EH (cell line): ENCODE measurements around the gene E2F1.
"Not testable (repeated sequence)": the region's sequence is repeated elsewhere in the genome, so short reads cannot be mapped to it uniquely, and the experiment has no call there.

Experiments used
- DNase-seq: peaks from one replicate; pipeline ENCODE4 v3.0.0-alpha.2; 2015; ENCODE audit warnings: low read depth

Gene E2F1

GRCh38 chr20:33710681-33711445, 24.7 kb upstream of the E2F1 start:
- DNase-seq = no peak

DNA sequence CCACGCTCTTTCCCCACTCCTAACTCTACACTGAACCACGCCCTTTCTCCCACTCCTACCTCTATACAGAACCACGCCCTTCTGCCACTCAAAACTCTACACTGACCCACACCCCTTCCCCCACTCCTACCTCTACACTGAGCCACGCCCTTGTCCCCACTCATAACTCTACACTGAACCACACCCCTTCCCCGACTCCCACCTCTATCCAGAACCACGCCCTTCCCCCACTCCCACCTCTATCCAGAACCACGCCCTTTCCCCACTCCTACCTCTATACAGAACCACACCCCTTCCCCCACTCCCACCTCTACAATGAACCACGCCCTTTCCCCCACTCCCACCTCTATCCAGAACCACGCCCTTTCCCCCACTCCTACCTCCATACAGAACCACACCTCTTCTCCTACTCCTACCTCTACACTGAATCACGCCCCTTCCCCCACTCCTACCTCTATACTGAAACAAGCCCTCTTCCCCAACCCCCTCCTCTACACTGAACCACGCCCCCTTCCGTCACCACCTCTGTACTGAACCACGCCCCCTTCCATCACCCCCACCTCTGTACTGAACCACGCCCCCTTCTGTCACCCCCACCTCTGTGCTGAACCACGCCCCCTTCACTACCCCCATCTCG, 23.8 kb upstream of the E2F1 start:
- DNase-seq = no peak

- DNase-seq = no peak
Observed at GRCh38 chr20:33709398-33709797, 23.2 kb upstream of the E2F1 start.

GRCh38 chr20:33707668-33708067, 21.5 kb upstream of the E2F1 start:
- DNase-seq = no peak

DNA sequence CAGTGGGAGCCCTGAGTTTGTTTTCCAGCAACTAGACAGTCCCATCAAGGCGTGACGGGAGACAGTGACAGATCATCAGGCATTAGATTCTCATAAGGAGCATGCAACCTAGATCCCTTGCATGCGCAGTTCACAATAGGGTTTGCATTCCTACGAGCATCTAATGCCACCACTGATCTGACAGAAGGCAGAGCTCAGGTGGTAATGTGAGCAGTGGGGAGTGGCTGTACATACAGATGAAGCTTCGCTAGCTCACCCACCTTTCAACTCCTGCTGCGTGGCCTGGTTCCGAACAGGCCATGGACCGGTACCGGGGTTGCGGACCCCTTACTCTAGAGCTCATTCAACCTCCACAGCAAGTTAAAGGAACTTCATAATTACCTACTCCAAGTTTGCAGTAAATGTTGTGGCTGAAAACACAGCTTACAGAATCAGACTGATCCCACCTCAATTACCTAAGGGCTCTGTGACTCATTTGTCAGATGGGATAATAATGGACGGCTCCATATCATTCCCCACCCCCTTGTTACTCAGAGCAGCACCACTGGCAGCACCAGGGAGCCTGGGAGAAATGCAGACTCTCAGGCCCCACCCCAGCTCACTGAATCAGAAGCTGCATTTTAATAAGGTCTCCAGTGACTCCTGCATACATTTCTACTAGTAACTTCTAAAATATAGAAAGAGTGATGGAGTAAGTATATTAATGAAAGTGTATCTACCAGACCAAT, 18.2 kb upstream of the E2F1 start:
- no peak for DNase-seq

- DNase-seq = no peak
Observed at GRCh38 chr20:33703498-33704137, 17.4 kb upstream of the E2F1 start.

DNA sequence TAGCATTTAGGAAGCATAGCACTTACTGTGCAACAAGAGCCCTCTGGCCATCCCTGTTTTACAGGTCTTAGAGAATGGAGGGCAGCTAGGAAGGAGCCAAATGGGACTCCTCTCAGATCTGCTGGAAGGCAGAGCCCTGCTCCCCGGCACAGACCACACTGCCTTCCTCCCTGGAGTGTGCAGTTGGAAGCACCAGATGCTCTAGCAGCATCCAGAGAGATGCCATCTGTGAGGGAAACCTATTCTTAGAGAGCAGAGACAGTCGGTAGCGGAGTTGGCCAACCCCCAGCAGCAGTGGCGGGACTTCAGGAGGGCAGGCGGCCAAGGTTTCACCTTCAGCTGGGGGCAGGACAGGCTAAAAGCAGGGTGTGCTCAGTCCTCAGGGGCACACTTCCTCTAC, 16.7 kb upstream of the E2F1 start:
- no peak for DNase-seq

- no peak for DNase-seq
Observed at GRCh38 chr20:33701629-33702450, 15.7 kb upstream of the E2F1 start.

- DNase-seq = not testable (repeated sequence)
Observed at GRCh38 chr20:33700696-33701441, 14.7 kb upstream of the E2F1 start.

DNA sequence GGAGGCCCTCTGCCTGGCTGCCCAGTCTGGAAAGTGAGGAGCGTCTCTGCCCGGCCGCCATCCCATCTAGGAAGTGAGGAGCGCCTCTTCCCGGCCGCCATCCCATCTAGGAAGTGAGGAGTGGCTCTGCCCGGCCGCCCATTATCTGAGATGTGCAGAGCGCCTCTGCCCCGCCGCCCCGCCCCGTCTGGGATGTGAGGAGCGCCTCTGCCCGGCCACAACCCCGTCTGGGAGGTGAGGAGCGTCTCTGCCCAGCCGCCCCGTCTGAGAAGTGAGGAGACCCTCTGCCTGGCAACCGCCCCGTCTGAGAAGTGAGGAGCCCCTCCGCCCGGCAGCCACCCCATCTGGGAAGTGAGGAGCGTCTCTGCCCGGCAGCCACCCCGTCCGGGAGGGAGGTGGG, 12.8 kb upstream of the E2F1 start:
- not testable (repeated sequence) for DNase-seq

- peak; percentile 81 for DNase-seq
Observed at GRCh38 chr20:33697129-33697528, 10.9 kb upstream of the E2F1 start.

DNA sequence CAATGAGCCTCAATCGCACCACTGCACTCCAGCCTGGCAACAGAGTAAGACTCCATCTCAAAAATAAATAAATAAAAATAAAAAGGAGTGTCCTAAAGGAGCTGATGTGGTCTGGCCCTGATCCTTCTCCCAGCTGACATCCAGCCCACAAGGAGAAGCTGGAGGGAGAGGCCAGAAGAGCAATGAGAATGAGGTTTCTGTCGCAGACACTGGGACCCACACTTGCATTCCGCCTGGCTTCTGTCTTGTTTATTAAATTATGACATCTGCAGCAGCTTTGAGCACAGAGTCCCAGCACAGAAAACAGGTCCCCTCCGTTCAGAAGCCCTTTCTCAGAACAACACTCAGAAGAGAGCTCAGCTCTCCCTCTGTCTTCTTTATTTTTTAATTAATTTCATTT, 10.3 kb upstream of the E2F1 start:
- no peak for DNase-seq

- DNase-seq = no peak
Observed at GRCh38 chr20:33694639-33695012, 8.4 kb upstream of the E2F1 start.

- DNase-seq = no peak
Observed at GRCh38 chr20:33693741-33694638, 7.8 kb upstream of the E2F1 start.

DNA sequence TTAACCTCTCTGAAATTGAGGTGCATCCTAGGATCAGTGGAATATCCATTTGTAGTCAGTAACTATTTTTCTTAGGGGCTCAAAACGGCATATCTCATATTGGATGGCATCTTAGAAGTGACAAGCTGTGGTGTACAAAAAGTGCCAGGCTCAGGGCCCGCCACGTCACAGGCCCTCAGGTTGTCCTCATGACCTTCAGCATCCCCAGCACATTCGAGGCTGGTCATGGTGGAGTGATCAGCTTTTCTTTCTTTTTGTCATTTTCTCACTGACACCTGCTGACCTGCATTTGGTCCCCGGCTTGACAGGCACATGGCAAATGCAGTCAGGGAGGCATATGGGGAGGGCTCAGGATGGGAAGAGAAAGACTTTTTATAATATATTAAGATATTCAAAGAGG, 7.1 kb upstream of the E2F1 start:
- no peak for DNase-seq

DNA sequence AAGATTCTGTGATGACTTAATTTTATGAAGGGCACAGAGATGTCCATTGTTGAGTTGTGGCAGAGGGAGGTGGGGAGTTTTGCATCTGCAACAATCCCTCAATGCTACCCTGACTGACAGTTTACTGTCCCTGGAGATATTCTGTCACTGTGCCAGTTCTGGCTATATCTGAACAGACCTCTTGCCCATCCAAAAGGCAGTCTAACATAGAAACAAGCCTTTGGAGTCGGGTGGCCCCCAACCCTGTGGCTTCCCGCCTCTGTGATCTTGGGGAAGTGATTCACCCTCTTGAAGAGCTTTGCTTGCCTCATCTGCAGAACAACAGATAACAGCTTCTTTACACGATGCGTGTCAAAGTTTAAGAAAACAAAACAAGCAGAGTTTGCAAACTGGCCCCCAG, 3.8 kb upstream of the E2F1 start:
- DNase-seq = peak; percentile 48

DNA sequence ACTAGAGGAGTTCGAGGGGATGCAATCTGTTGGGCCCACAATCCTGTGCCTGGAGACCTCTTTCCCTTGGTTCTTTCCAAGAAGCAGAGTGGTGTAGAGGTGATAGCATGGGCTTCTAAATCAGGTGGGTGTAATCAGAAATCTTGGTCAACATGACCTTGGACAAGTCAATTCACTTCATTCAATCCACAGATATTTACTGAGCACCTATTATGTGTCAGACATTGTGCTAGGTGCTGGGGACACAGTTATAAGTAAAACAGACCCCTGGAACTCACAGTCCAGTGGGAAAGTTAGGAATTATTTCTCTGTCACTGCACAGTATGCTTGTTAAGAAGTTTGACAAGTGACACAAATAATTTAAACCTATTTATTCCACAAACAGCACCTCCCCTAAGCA, 3.3 kb upstream of the E2F1 start:
- DNase-seq = no peak

DNA sequence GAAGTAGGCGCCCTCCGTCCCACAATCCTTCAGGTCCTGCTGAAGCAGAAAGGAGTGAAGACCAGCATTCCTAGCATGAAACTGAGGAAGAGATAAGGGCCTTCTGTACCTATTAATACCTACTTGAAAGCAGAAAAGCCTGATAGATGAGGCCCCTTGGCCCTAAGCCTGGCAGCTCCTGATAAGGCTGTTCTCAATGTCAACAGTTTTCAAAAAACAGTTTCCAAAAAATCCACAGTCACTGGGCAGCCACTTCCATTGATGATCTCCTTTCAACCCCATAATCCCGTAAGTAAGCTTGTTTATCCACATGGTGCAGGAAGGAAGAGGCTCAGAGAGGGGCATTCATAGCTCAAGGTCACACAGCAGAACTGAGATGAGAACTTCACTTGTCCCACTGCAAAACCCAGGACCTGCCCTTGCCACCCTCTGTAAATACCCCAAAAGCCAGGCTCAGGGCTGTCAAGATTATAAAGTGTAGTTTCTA, 2.8 kb upstream of the E2F1 start:
- DNase-seq = no peak

GRCh38 chr20:33687993-33688937, 2.1 kb upstream of the E2F1 start:
- no peak for DNase-seq
